Measurements from ENCODE around the gene S100A3.

Gene S100A3

DNA sequence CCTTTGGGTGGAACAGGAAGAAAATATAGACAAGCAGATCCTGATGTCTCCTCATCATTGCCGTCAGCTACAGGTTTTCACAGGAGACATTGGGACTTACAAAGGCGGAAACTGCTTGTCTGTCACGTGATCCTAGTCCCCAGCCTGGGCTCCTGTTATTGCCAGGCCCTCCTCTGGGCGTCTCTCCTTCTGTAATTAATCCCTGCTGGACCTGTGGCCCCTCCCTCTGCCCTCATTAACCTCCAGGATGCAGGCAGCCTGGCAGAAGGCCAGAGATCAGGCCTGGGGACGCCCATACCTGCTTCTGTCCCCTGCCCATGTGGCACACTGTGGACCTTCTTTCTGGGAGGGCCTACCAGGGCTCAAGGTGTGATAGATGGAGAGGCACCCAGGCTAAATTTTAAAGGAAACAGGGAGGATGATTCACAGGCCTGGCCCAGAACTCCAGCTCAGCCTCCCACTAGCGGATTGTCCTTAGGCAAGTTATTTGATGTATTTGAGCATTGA is 10.7 kb downstream of the S100A3 start:
- H3K27me3 Mint-ChIP-seq, result no peaks in the 10 kb centered on the region
- H3K36me3 Mint-ChIP-seq, result peaks cover 3% of the 10 kb centered on the region
- DNase-seq (ENCODE audit: low spot score in 2 of 2), result no peak
- H3K27ac Mint-ChIP-seq, result no peak overlapping the region
- no peaks in the 10 kb centered on the region for H3K9me3 Mint-ChIP-seq
- H3K4me3 Mint-ChIP-seq, result no peak overlapping the region
- H3K4me1 Mint-ChIP-seq, result peaks cover 55% of the 10 kb centered on the region
- ATAC-seq (ENCODE audit: low read depth), result no peak

DNA sequence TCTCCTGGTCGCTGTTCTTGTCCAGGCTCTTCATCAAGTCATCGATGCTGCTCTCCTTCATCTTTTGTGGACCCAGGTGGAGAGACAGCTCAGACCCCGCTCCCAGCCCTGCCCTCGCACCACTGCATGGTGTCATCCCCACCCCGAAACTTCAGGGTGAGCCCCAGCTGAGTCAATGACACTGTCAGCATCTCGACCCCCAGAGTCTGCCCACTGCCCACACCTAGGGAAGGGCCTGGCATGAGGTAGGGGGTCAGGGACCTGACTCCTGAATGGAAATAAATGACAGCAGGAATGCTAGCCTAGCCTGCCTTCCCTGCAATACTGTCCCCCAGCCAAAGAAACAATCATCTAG is 11.7 kb downstream of the S100A3 start:
- H3K27me3 Mint-ChIP-seq, result no peaks in the 10 kb centered on the region
- DNase-seq (ENCODE audit: low spot score in 2 of 2), result no peak
- no peak for ATAC-seq (ENCODE audit: low read depth)

DNA sequence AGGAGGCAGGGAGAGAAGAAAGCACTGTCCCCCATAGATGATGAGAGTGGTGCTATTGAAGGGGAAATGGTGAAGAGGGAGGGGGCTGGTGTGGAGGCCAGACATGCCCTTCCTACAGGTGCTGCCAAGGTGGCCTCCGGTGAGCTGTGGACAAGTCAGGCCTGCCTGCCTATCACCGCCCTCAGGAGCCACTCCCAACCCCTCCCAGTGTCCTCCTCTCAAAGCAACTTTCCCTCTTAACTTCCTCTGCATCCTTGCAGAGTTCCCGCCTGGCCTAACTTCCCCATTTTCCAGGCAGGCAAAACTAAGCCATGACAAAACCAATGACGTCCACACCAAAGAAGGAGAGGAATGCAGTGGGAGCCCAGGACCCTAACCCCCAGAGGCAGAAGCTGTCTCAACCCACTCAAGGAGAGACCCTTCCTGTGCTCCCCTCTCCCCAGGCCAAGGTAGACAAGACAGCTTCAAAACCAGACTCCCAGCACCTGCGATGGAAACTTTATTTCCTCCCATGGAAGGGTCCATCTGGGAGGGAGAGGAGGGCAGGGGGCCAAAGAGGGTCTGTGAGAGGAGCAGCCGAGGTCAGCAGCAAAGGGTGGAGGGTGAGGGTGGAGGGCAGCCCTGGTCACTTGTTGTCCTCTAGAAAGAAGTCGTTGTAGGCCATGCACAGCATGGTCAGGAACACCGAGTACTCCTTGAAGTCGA is 12.2 kb downstream of the S100A3 start:
- no peak for DNase-seq (ENCODE audit: low spot score in 2 of 2)
- Mint-ChIP-seq H3K9me3 (no peaks in the 10 kb centered on the region), H3K4me1 (peaks cover 63% of the 10 kb centered on the region), H3K27me3 (no peaks in the 10 kb centered on the region), H3K27ac (peak overlapping the region; percentile 95), H3K36me3 (peaks cover 4% of the 10 kb centered on the region), H3K4me3 (peak overlapping the region; percentile 93)
- ATAC-seq (ENCODE audit: low read depth), result no peak

More for the DNA sequence above, 11.7 kb downstream of the S100A3 start:
- Mint-ChIP-seq H3K4me3 (peak overlapping the region; percentile 47), H3K27ac (no peak overlapping the region), H3K36me3 (peaks cover 4% of the 10 kb centered on the region), H3K9me3 (no peaks in the 10 kb centered on the region), H3K4me1 (peaks cover 64% of the 10 kb centered on the region)

DNA sequence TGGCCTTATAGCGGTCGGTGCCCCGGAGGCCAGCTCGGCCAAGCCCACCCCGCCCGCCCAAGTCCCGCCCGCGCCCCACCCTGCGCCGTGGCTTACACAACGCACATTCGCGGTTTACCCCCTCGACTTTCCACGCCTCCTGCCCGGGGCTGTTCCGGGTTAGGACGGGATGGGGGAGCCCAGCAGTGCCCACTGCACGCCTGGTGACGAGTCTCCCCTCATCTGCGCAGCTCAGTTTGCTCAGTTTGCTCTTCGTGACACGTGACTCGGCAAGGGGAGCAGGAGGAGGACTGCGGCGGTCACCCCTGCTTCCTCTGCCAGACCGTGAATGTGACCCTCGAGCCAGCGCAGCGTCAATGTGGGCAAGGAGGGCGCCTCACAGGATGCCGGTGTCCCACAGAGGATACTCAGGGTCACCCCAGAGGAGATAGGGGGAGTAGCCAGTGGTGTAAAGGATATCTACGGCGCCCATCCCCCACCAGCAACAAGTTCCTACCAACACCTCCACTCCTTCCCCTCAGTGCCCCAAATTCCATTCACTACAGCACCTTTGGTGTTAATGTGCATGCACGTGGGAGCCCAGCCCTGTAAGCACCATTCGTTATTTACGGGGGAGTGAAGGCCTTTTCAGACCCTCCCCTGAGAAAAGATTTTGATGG is 12.9 kb downstream of the S100A3 start:
- H3K27me3 Mint-ChIP-seq, result no peaks in the 10 kb centered on the region
- peak overlapping the region; percentile 95 for H3K27ac Mint-ChIP-seq
- no peaks in the 10 kb centered on the region for H3K9me3 Mint-ChIP-seq
- ATAC-seq (ENCODE audit: low read depth) (peak; percentile 68), DNase-seq (ENCODE audit: low spot score in 2 of 2) (peak; percentile 33 to 58)
- H3K4me3 Mint-ChIP-seq, result peak overlapping the region; percentile 93
- peaks cover 56% of the 10 kb centered on the region for H3K4me1 Mint-ChIP-seq
- H3K36me3 Mint-ChIP-seq, result peaks cover 4% of the 10 kb centered on the region

DNA sequence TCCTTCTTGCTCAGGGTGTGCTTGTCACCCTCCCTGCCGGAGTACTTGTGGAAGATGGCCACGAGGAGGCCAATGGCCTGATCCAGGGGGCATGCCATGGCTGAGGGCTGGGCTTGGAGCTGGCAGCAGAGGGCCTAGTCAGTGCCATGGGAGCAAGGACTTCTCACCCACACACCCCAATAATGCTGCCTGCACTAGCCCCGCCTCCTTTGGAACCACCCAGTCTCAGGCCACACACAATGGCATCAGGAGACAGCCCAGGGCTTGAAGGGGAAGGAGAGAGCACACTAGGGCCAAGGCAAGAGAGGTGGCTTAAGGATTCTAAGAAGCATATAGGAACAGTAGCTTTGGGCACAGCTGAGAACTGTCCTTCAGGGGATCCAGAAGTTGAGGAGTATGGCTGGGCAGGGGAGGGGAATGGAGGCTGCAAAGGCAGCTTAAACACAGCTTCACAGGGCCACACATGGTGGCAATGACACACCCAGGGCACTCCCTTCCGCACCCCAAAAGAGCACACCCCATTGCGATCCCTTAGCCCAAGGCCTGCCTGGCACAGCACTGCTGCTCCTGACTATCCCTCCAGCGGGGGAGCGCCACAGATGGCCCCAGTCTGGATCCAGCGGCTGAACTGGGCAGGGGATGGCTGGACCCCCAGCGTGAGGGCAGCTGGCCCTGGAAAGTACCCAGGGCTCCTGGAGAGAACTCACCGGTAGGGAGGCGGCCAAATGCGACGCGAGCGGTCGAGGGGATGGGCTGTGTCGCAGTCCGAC is 13.6 kb downstream of the S100A3 start, which contains the start of gene S100A6:
TSS of gene S100A6 (minus strand) at position 750 of the 770 bp plus-strand sequence. CDS start at position 98, 652 bp downstream.
- no peaks in the 10 kb centered on the region for H3K27me3 Mint-ChIP-seq
- H3K4me1 Mint-ChIP-seq, result peaks cover 49% of the 10 kb centered on the region
- H3K36me3 Mint-ChIP-seq, result peaks cover 4% of the 10 kb centered on the region
- peak; percentile 64 for ATAC-seq (ENCODE audit: low read depth)
- peak within 1 kb of the TSS; percentile 95 for H3K27ac Mint-ChIP-seq
- no peaks in the 10 kb centered on the region for H3K9me3 Mint-ChIP-seq
- peak within 1 kb of the TSS; percentile 93 for H3K4me3 Mint-ChIP-seq
- peak in 1 of 2 donors; percentile 33 for DNase-seq (ENCODE audit: low spot score in 2 of 2)

DNA sequence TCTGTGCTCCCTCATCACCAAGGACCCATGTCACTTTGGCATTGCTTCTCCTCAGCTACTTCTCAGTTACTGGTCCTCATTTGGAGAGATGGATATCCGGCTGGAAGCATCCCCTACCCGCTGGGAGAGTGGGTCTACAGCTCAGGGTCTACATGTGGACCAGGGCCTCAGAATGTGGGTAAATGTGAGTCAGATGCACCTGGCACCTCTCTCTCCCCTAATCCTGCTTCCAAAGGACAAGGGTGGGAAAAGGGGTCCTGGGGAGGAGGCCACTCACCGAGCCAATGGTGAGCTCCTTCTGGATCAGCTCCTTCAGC is 14.2 kb downstream of the S100A3 start:
- peak overlapping the region; percentile 95 for H3K27ac Mint-ChIP-seq
- H3K4me1 Mint-ChIP-seq, result peaks cover 43% of the 10 kb centered on the region
- H3K4me3 Mint-ChIP-seq, result peak overlapping the region; percentile 93
- DNase-seq (ENCODE audit: low spot score in 2 of 2), result no peak
- H3K9me3 Mint-ChIP-seq, result no peaks in the 10 kb centered on the region
- peaks cover 4% of the 10 kb centered on the region for H3K36me3 Mint-ChIP-seq
- no peaks in the 10 kb centered on the region for H3K27me3 Mint-ChIP-seq
- ATAC-seq (ENCODE audit: low read depth), result no peak

DNA sequence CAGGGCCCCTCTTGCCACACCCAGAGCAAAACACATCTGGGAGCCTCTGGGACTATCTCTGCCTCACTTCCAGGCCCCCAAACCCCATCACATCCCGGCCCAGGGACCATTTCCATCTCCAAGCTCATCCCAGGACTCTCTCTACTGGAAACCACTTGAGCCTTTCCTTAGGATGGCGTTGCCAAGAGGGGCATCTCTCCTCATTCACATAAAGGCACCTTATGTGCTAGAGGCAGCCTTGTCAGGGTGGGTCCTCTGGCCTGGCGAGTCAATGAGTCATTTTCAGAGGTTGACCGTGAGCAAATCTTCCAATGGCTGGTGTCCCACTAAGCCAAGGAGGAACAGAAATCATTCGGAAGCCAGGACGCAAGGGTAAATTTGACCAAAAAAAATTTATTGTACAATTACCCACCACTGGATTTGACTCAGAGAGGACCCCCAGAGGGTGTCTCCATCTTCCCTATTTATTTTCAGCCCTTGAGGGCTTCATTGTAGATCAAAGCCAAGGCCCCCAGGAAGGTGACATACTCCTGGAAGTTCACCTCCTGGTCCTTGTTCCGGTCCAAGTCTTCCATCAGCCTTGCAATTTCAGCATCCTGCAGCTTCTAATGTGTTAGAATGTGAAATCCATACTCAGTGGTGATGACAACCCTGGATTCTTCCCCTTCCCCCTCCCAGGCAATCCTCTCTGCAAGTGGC is 14.7 kb downstream of the S100A3 start:
- peaks cover 38% of the 10 kb centered on the region for H3K4me1 Mint-ChIP-seq
- peaks cover 4% of the 10 kb centered on the region for H3K36me3 Mint-ChIP-seq
- no peaks in the 10 kb centered on the region for H3K27me3 Mint-ChIP-seq
- peak overlapping the region; percentile 95 for H3K27ac Mint-ChIP-seq
- DNase-seq (ENCODE audit: low spot score in 2 of 2) (no peak), ATAC-seq (ENCODE audit: low read depth) (no peak)
- H3K4me3 Mint-ChIP-seq, result peak overlapping the region; percentile 93
- no peaks in the 10 kb centered on the region for H3K9me3 Mint-ChIP-seq

DNA sequence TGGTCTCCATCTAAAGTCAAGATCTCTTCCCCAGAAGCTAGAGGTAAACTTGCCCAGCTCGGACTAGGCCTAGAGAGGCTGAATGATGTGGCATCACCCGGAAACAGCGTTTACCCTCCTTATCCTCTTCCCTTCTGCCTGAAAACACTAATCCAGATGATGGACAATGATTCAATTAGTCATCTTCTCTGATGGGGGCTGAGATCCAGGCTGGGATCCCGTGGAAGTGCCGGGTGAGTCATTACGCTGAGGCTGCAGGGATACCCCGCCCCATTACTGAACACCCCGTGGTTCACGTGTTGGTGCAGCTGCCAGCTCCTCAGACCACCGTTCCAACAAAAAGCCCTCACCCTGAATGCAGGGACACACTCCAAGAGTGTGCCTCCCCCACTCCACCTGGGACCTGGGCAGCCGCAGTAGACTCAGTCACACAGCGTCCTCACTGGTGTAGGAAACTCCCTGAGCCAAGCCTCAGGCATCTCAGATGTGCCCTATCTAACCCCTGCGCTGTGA is 15.3 kb downstream of the S100A3 start:
- no peaks in the 10 kb centered on the region for H3K27me3 Mint-ChIP-seq

DNA sequence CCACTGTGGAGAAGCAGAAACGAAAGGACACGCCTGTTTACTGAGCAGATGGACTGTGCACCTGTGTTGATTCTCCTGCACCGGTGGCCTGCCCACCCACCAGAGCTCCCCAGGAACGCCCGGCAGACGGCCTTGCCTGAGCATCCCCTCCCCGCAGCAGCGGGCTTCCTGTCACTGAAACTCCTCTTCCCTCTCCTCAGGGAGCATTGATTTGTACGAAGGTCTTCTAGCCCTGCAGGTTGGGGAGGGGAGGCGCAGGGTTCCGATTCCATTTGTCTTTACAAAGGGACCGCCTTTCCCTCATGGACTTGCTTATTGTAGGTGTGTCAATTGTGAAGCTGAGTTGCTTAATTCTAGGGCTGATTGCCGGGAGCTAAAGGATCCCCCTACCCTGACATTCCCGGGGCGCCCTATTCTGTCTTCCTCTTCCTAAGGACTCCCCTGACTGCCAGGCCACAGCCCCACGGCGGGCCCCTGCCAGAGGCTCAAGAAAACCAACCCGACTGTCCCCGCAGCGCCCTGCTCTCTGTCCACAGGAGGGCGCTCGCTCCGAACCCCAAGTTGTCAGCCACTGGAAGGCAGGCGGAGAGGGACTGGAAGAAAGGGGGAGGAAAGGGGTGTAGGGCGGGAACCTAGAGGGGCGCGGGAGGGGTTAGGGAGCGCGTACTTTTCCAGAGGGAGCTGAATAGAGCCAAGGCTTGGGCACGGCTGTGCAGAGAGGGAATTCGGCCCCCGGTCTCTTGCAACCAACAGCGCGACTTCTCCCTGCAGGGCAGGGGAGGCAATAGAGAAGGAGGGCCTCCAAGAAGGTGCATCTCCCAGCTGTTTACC is 16.1 kb downstream of the S100A3 start:
- Mint-ChIP-seq H3K4me3 (peak overlapping the region; percentile 55), H3K9me3 (no peaks in the 10 kb centered on the region), H3K4me1 (peaks cover 38% of the 10 kb centered on the region), H3K27ac (peak overlapping the region; percentile 18), H3K27me3 (no peaks in the 10 kb centered on the region), H3K36me3 (peaks cover 4% of the 10 kb centered on the region)
- DNase-seq (ENCODE audit: low spot score in 2 of 2), result peak; percentile 62 to 66
- ATAC-seq (ENCODE audit: low read depth), result peak; percentile 38

More for the DNA sequence above, 15.3 kb downstream of the S100A3 start:
- ATAC-seq (ENCODE audit: low read depth) (no peak), DNase-seq (ENCODE audit: low spot score in 2 of 2) (no peak)
- H3K9me3 Mint-ChIP-seq, result no peaks in the 10 kb centered on the region
- no peak overlapping the region for H3K27ac Mint-ChIP-seq
- H3K4me3 Mint-ChIP-seq, result no peak overlapping the region
- H3K4me1 Mint-ChIP-seq, result peaks cover 38% of the 10 kb centered on the region
- H3K36me3 Mint-ChIP-seq, result peaks cover 4% of the 10 kb centered on the region

DNA sequence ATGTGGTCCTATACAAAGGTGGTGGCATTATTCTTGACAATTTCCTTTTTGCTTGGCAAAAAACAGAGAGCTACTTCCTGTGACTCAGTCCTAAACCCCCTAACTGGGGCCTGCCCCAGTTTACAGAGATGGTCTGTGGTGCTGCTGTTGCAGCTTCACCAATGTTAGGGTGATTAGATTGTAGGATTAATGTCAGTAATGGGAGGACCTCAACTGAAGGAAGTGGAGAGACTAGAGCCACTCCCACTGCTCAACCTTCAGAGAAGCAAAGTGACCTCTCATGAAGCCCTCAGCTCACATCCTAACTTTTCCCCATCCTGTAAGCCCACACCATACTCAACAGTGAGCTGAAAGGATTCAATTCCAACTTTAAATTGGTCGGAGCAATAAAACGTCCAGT is 16.9 kb downstream of the S100A3 start:
- ATAC-seq (ENCODE audit: low read depth) (no peak), DNase-seq (ENCODE audit: low spot score in 2 of 2) (no peak)
- Mint-ChIP-seq H3K27ac (peak overlapping the region; percentile 18), H3K9me3 (no peaks in the 10 kb centered on the region), H3K4me3 (peak overlapping the region; percentile 55), H3K4me1 (peaks cover 38% of the 10 kb centered on the region), H3K36me3 (peaks cover 4% of the 10 kb centered on the region), H3K27me3 (no peaks in the 10 kb centered on the region)

DNA sequence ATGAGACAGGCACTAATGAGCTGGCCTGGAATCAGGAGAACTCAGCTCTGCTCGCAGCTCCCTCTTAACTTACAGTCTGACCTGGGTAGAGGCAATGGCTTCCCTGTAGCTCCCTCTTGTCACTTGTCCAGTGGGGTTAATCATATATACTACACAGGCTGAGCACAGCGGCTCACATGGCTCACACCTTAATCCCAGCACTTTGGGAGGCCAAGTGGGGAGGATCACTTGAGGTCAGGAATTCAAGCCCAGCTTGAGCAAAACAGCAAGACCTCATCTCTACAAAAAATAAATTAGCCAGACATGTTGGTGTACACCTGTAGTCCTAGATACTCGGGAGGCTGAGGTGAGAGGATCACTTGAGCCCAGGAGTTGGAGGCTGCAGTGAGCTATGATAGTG is 17.4 kb downstream of the S100A3 start:
- H3K9me3 Mint-ChIP-seq, result no peaks in the 10 kb centered on the region
- no peak overlapping the region for H3K27ac Mint-ChIP-seq

DNA sequence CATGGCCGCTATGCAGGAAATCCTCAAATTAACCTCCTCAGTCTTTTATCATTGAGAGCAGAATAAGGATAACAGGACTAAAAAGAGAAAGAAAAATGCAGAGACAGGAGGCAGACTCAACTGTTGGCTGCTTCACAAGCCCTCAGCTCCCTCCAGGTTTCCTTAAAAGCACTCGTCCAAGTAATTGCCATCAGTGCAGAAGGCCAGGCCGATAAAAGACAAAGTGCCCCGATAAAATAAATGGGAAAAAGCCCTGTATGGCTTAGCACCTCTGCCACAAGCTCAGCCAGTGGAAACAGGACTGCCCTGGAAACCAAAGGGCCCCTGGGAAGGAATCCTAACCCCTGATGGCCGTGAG is 21.4 kb downstream of the S100A3 start:
- ATAC-seq (ENCODE audit: low read depth) (no peak), DNase-seq (ENCODE audit: low spot score in 2 of 2) (no peak)
- no peak overlapping the region for H3K4me3 Mint-ChIP-seq
- no peaks in the 10 kb centered on the region for H3K9me3 Mint-ChIP-seq
- H3K27ac Mint-ChIP-seq, result no peak overlapping the region
- no peaks in the 10 kb centered on the region for H3K36me3 Mint-ChIP-seq
- peaks cover 6% of the 10 kb centered on the region for H3K4me1 Mint-ChIP-seq
- no peaks in the 10 kb centered on the region for H3K27me3 Mint-ChIP-seq

More for the DNA sequence above, 17.4 kb downstream of the S100A3 start:
- ATAC-seq (ENCODE audit: low read depth) (no peak), DNase-seq (ENCODE audit: low spot score in 2 of 2) (no peak)
- no peak overlapping the region for H3K4me3 Mint-ChIP-seq
- H3K27me3 Mint-ChIP-seq, result no peaks in the 10 kb centered on the region
- peaks cover 34% of the 10 kb centered on the region for H3K4me1 Mint-ChIP-seq
- H3K36me3 Mint-ChIP-seq, result peaks cover 4% of the 10 kb centered on the region

All from memory B cell (primary cell).